SK-N-SH (cell line): Measurements from ENCODE around the gene CHRND. TPM values are rescaled to one million over a fixed set of nuclear protein-coding genes. Genes with fewer than 3 reads are reported as not detected.

Experiments used
- CTCF ChIA-PET: fragments of 300-600, 350-600 bp; formaldehyde crosslinking; extraction: SDS; loops from one replicate; lab custom pipeline; 2021; lab: Yijun Ruan, JAX
- POLR2A ChIA-PET: fragments of 350-600 bp; sonication (Branson Sonifier 250); formaldehyde crosslinking; extraction: SDS; loops from one replicate; lab custom pipeline; 2020; ENCODE audit warnings: antibody characterized with exemption, inconsistent platforms; lab: Yijun Ruan, JAX
- DNase-seq: peaks from one replicate; pipeline ENCODE4 v3.0.0; 2012
- H2AFZ ChIP-seq: fragments of 200-600 bp; sonication (generic); 2 replicates; pipeline ENCODE4 v1.8.1; 2016; ENCODE audit warnings: antibody characterized with exemption, mild to moderate bottlenecking, low read depth
- H3F3A ChIP-seq: fragments of 200-600 bp; sonication (generic); replicated peaks from 2 replicates; pipeline ENCODE3; 2016; ENCODE audit warnings: antibody characterized with exemption, mild to moderate bottlenecking; ENCODE audit not compliant: insufficient read depth
- H3K27ac ChIP-seq, 2 experiments: fragments of 200-500 bp in 1 of 2; fragments of 200-600 bp in 1 of 2; sonication (Bioruptor generic) in 1 of 2; sonication (generic), shearing (Covaris generic) in 1 of 2; 2 replicates each; pipeline versions ENCODE4 v1.5.1 to v1.6.1; 2014 to 2016; ENCODE audit warnings: low read depth in 2 of 2, inconsistent platforms in 1 of 2, low read length in 1 of 2, mild to moderate bottlenecking in 1 of 2, mixed read lengths in 1 of 2
- H3K27me3 ChIP-seq: fragments of 200-600 bp; sonication (generic), shearing (Covaris generic); 2 replicates; pipeline ENCODE4 v1.6.1; 2016; ENCODE audit warnings: mixed run types; ENCODE audit not compliant: insufficient read depth
- H3K36me3 ChIP-seq, 2 experiments: fragments of 200-500 bp in 1 of 2; fragments of 200-600 bp in 1 of 2; sonication (Bioruptor generic) in 1 of 2; sonication (generic) in 1 of 2; replicated peaks in 1 of 2; 2 replicates each; pipeline versions ENCODE3 to v1.5.1; 2014 to 2016; ENCODE audit warnings: low read length in 1 of 2, mild to moderate bottlenecking in 1 of 2; ENCODE audit not compliant: insufficient read depth in 2 of 2, control insufficient read depth in 1 of 2
- H3K4me1 ChIP-seq, 2 experiments: fragments of 200-500 bp in 1 of 2; fragments of 200-600 bp in 1 of 2; sonication (Bioruptor generic) in 1 of 2; sonication (generic), shearing (Covaris generic) in 1 of 2; 2 replicates each; pipeline versions ENCODE4 v1.5.1 to v1.6.1; 2014 to 2016; ENCODE audit warnings: low read depth in 1 of 2, low read length in 1 of 2, mixed run types in 1 of 2; ENCODE audit not compliant: insufficient read depth in 2 of 2, control insufficient read depth in 1 of 2
- H3K4me2 ChIP-seq: fragments of 200-600 bp; sonication (generic), shearing (Covaris generic); 2 replicates; pipeline ENCODE4 v1.6.1; 2017; ENCODE audit warnings: mixed run types
- H3K4me3 ChIP-seq, 2 experiments: fragments of 200-500 bp in 1 of 2; fragments of 200-600 bp in 1 of 2; sonication (Bioruptor generic) in 1 of 2; sonication (generic), shearing (Covaris generic) in 1 of 2; 2 replicates each; pipeline versions ENCODE4 v1.5.1 to v1.8.1; 2014 to 2016; ENCODE audit warnings: low read depth in 2 of 2, inconsistent platforms in 1 of 2, low read length in 1 of 2, mild to moderate bottlenecking in 1 of 2, mixed read lengths in 1 of 2, moderate library complexity in 1 of 2
- H3K79me2 ChIP-seq: fragments of 200-600 bp; sonication (generic); 2 replicates; pipeline ENCODE4 v1.8.1; 2017; ENCODE audit warnings: mild to moderate bottlenecking; ENCODE audit not compliant: insufficient read depth
- H3K9ac ChIP-seq: fragments of 200-600 bp; sonication (generic); 2 replicates; pipeline ENCODE4 v1.6.1; 2017; ENCODE audit warnings: mixed run types
- H3K9me2 ChIP-seq: fragments of 200-600 bp; sonication (generic); 2 replicates; pipeline ENCODE4 v1.6.1; 2017; ENCODE audit warnings: mixed run types
- H3K9me3 ChIP-seq: fragments of 200-600 bp; sonication (generic); 2 replicates; pipeline ENCODE4 v1.6.1; 2017; ENCODE audit warnings: mixed run types, mild to moderate bottlenecking, moderate library complexity
- H4K20me1 ChIP-seq: fragments of 200-600 bp; sonication (generic); 2 replicates; pipeline ENCODE4 v1.6.1; 2017; ENCODE audit warnings: mild to moderate bottlenecking, mixed run types; ENCODE audit not compliant: insufficient read depth
- CHD2 ChIP-seq: fragments of 150-350 bp; IDR thresholded peaks from 2 replicates; pipeline ENCODE4 v1.6.1; 2018; ENCODE audit warnings: low read length; ENCODE audit not compliant: partially characterized antibody
- EP300 ChIP-seq, 2 experiments: IDR thresholded peaks; 2 replicates each; pipeline versions ENCODE4 v1.4.0 to v1.6.1; 2012; ENCODE audit warnings: borderline replicate concordance in 1 of 2, low read depth in 1 of 2, low read length in 1 of 2
- MEF2A ChIP-seq: IDR thresholded peaks from 2 replicates; pipeline ENCODE4 v1.4.0; 2012; ENCODE audit warnings: low read depth, borderline replicate concordance
- MXI1 ChIP-seq: IDR thresholded peaks from 2 replicates; pipeline ENCODE4 v1.6.1; 2012; ENCODE audit warnings: mild to moderate bottlenecking, low read depth, low read length, improper control_type of control experiment
- RFX5 ChIP-seq: IDR thresholded peaks from 2 replicates; pipeline ENCODE4 v1.6.1; 2012; ENCODE audit warnings: mild to moderate bottlenecking, improper control_type of control experiment, low read length
- SMC3 ChIP-seq: IDR thresholded peaks from 2 replicates; pipeline ENCODE4 v1.6.1; 2012; ENCODE audit warnings: low read depth, low read length, improper control_type of control experiment
- TAF1 ChIP-seq: IDR thresholded peaks from 2 replicates; pipeline ENCODE4 v1.6.1; 2012; ENCODE audit warnings: low read depth, mild to moderate bottlenecking, low read length, moderate library complexity, borderline replicate concordance
- YY1 ChIP-seq: IDR thresholded peaks from 2 replicates; pipeline ENCODE4 v1.4.0; 2012; ENCODE audit warnings: low read depth, mild to moderate bottlenecking
- WGBS: methylation state at CpG from one replicate; pipeline ENCODE4 v1.1.6; 2017; ENCODE audit warnings: low lambda C conversion rate; 5-methylcytosine and 5-hydroxymethylcytosine counted together
- polyA plus RNA-seq, 3 experiments: library from polyadenylated mRNA; depleted of rRNA; stranded (reverse); fragments of >200 nt; gene quantifications; 2 replicates each; pipeline ENCODE4 v1.2.3, GENCODE V29; 2012
- TF ChIP-seq, protein P1 (sequence below): fragments of 150-350 bp; IDR thresholded peaks from 2 replicates; pipeline ENCODE4 v1.6.1; 2017; ENCODE audit warnings: antibody characterized with exemption, low read length, low read depth, borderline replicate concordance
- TF ChIP-seq, protein P2 (sequence below): fragments of 150-350 bp; IDR thresholded peaks from 2 replicates; pipeline ENCODE4 v1.6.1; 2016; ENCODE audit warnings: mild to moderate bottlenecking, low read depth, low read length
- TF ChIP-seq, protein P3 (sequence below): IDR thresholded peaks from 2 replicates; pipeline ENCODE4; 2012

Gene CHRND
- polyA plus RNA-seq, 1 of the 3 experiments (the other 2 are of a cell fraction) = 0.12 TPM

DNA sequence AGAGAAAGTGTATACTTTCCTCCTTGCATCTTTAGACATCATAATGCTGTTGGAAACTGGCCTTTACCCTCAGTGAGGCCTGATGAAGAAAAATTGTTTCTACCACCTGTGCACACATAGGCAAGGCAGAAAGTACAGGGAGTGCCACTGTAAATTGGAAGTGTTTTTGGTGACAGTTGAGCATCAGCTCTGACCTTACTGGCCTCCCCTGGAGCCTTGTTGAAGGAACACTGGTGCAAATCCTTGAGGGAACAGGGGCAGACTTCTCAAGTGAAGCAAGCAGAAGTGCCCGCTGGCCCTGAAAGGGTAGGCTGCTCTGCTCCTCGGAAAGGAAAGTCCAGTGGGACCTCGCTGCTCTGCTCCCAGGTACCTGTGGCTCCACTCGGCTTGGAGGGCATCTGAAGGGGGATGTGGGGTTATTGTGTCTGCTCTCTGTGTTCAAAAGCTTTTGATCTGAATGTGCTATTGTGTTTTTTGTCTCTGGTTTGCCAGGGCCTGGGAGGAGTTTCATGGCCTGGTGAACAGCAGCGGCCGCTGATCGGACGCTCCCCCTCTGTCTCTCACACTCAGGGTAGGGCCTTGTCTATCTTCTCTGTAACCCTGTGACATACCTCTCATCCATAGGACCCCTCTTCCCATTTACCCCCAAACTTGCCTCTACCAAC lies 47.9 kb downstream of the CHRND start:
- DNase-seq = no peak
- Histone ChIP-seq H4K20me1 (no peaks in the 10 kb centered on the region), H3K4me2 (no peak overlapping the region), H3K9ac (no peak overlapping the region), H3K79me2 (no peaks in the 10 kb centered on the region), H3K36me3 (peaks cover 44 to 57% of the 10 kb centered on the region in 2 experiments), H3K9me2 (no peaks in the 10 kb centered on the region), H3K27ac (no peak overlapping the region), H3F3A (no peaks in the 10 kb centered on the region), H3K9me3 (no peaks in the 10 kb centered on the region)
- CTCF ChIA-PET = no interaction called here
- 99% methylated on average over 7 of the region's 8 CpGs for WGBS
- no peak for TF ChIP-seq RFX5
- TF ChIP-seq, protein P1, sequence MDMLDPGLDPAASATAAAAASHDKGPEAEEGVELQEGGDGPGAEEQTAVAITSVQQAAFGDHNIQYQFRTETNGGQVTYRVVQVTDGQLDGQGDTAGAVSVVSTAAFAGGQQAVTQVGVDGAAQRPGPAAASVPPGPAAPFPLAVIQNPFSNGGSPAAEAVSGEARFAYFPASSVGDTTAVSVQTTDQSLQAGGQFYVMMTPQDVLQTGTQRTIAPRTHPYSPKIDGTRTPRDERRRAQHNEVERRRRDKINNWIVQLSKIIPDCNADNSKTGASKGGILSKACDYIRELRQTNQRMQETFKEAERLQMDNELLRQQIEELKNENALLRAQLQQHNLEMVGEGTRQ = no peak
- TF ChIP-seq, all 33 proteins: peak for 0
- no peak overlapping the region for H2AFZ ChIP-seq
- 0 out of 4 replicates have a peak, but pooled peaks cover 0 to 4% of the 10 kb centered on the region in 2 experiments for H3K4me1 ChIP-seq
- POLR2A ChIA-PET = interaction anchor here (0.6 kb wide), 1 partner anchor 413 kb away, joined by 3 read pairs; no protein-coding TSS in a partner anchor
- no peak overlapping the region for H3K4me3 ChIP-seq
- H3K27me3 ChIP-seq = no peaks in the 10 kb centered on the region

DNA sequence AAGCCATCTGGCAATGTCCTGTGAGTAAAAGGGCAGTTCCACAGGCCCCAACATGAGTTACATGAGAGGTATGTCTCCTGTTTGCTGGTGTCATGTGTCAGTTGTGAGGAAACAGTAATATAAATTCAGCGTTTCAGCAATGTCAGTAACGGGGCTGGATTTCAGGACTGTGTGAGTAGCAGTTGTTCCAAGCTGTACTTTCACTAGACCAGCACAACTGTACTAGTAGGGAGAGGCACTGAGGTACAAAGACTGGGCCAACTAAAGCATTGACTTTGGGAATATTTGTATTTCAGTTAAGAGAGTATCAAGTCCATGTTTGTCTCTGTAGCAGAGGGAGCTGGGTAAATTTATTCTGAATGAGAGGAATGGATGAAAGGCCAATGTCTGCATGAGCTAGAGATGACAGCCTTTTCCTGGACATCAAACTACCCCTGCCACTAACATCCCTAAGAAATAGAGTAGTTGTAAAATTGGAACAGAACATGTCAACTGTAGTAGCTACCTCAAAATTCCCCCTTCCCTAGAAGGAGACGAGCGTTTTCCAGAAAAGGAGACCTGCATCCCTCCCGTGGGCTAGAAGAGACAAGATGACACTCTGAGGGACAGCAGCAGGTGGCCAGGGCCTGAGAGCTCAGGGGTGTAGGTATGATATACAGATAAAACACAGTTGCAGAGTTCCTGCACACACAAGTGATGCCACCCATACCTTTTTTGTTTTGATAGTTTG lies 48.9 kb downstream of the CHRND start:
- Histone ChIP-seq H3K9me2 (no peaks in the 10 kb centered on the region), H3K36me3 (peaks cover 39 to 48% of the 10 kb centered on the region in 2 experiments), H3K9ac (no peak overlapping the region), H4K20me1 (no peaks in the 10 kb centered on the region), H3K79me2 (no peaks in the 10 kb centered on the region)
- TF ChIP-seq MEF2A = no peak
- TF ChIP-seq SMC3 = no peak
- TF ChIP-seq MXI1 = no peak
- TF ChIP-seq YY1 = no peak
- no peak for TF ChIP-seq TAF1
- TF ChIP-seq CHD2 = no peak
- no peak for TF ChIP-seq EP300 (IDR thresholded peaks at IDR 0.05; ENCODE audit: borderline replicate concordance in 1 of 2, low read depth in 1 of 2, low read length in 1 of 2)
- TF ChIP-seq, protein P2, sequence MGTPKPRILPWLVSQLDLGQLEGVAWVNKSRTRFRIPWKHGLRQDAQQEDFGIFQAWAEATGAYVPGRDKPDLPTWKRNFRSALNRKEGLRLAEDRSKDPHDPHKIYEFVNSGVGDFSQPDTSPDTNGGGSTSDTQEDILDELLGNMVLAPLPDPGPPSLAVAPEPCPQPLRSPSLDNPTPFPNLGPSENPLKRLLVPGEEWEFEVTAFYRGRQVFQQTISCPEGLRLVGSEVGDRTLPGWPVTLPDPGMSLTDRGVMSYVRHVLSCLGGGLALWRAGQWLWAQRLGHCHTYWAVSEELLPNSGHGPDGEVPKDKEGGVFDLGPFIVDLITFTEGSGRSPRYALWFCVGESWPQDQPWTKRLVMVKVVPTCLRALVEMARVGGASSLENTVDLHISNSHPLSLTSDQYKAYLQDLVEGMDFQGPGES = no peak
- TF ChIP-seq, protein P3, sequence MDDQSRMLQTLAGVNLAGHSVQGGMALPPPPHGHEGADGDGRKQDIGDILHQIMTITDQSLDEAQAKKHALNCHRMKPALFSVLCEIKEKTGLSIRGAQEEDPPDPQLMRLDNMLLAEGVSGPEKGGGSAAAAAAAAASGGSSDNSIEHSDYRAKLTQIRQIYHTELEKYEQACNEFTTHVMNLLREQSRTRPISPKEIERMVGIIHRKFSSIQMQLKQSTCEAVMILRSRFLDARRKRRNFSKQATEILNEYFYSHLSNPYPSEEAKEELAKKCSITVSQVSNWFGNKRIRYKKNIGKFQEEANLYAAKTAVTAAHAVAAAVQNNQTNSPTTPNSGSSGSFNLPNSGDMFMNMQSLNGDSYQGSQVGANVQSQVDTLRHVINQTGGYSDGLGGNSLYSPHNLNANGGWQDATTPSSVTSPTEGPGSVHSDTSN = no peak
- no peak for TF ChIP-seq RFX5
- TF ChIP-seq, all 33 proteins: peak for 0
- POLR2A ChIA-PET = no interaction called here
- Histone ChIP-seq H3K27me3 (no peaks in the 10 kb centered on the region), H2AFZ (no peak overlapping the region), H3K4me2 (no peak overlapping the region), H3F3A (no peaks in the 10 kb centered on the region), H3K9me3 (no peaks in the 10 kb centered on the region), H3K27ac (no peak overlapping the region), H3K4me3 (no peak overlapping the region), H3K4me1 (0 out of 4 replicates have a peak, but pooled peaks cover 0 to 4% of the 10 kb centered on the region in 2 experiments)
- DNase-seq = no peak
- CTCF ChIA-PET = no interaction called here
- WGBS = 88% methylated on average over 5 of the region's 5 CpGs
